SK-N-SH treated with all-trans-retinoic acid at 6 μM for 48 hours (cell line): ENCODE measurements around the gene DDX3X.

Experiments used
- ATAC-seq: fragments of 200-7000 bp; cut with Tn5 transposase; 3 replicates; pipeline ENCODE4 v1.9.1; 2020; ENCODE audit warnings: mild to moderate bottlenecking, moderate library complexity
- ARNTL ChIP-seq: fragments of 450-650 bp; formaldehyde crosslinking; IDR thresholded peaks from 2 replicates; pipeline ENCODE4 v1.5.0; 2020; ENCODE audit warnings: low read depth, mild to moderate bottlenecking, moderate library complexity, borderline replicate concordance
- BACH2 ChIP-seq: fragments of 250-450 bp; sonication (Bioruptor Pico); IDR thresholded peaks from 2 replicates; pipeline ENCODE4 v1.9.0; 2021; ENCODE audit warnings: mild to moderate bottlenecking, borderline replicate concordance
- CSDC2 ChIP-seq: fragments of 250-450 bp; sonication (Bioruptor Pico); IDR thresholded peaks from 2 replicates; pipeline ENCODE4 v1.5.0; 2020; ENCODE audit warnings: mild to moderate bottlenecking, moderate library complexity
- CSRNP3 ChIP-seq: fragments of 250-450 bp; sonication (Bioruptor Pico); IDR thresholded peaks from 2 replicates; pipeline ENCODE4 v1.5.1; 2021; ENCODE audit warnings: mild to moderate bottlenecking, moderate library complexity
- ESRRG ChIP-seq: fragments of 250-450 bp; sonication (Bioruptor Pico); IDR thresholded peaks from 2 replicates; pipeline ENCODE4 v1.6.1; 2021; ENCODE audit warnings: mild to moderate bottlenecking
- GLIS3 ChIP-seq: fragments of 250-450 bp; sonication (Bioruptor Pico); IDR thresholded peaks from 2 replicates; pipeline ENCODE4 v1.5.0; 2020; ENCODE audit warnings: mild to moderate bottlenecking, moderate library complexity
- ISL1 ChIP-seq: fragments of 250-450 bp; sonication (Bioruptor Pico); IDR thresholded peaks from 2 replicates; pipeline ENCODE4 v2.1.2; 2022; ENCODE audit warnings: mild to moderate bottlenecking, moderate library complexity
- OSR1 ChIP-seq: fragments of 250-450 bp; sonication (Bioruptor Pico); IDR thresholded peaks from 2 replicates; pipeline ENCODE4 v1.8.0; 2022; ENCODE audit warnings: moderate library complexity, mild to moderate bottlenecking, inconsistent platforms
- POU6F1 ChIP-seq: fragments of 250-450 bp; sonication (Bioruptor Pico); IDR thresholded peaks from 2 replicates; pipeline ENCODE4 v1.8.0; 2021; ENCODE audit warnings: low read depth, mild to moderate bottlenecking, moderate library complexity, borderline replicate concordance
- PPARA ChIP-seq: fragments of 250-450 bp; sonication (Bioruptor Pico); IDR thresholded peaks from 2 replicates; pipeline ENCODE4 v1.5.0; 2020; ENCODE audit warnings: mild to moderate bottlenecking, borderline replicate concordance
- RARB ChIP-seq: fragments of 250-450 bp; sonication (Bioruptor Pico); IDR thresholded peaks from 2 replicates; pipeline ENCODE4 v1.8.0; 2021; ENCODE audit warnings: mild to moderate bottlenecking, moderate library complexity
- SNAI2 ChIP-seq: fragments of 250-450 bp; sonication (Bioruptor Pico); IDR thresholded peaks from 2 replicates; pipeline ENCODE4 v1.5.0; 2020; ENCODE audit warnings: mild to moderate bottlenecking, moderate library complexity
- TCF4 ChIP-seq: fragments of 250-450 bp; sonication (Bioruptor Pico); IDR thresholded peaks from 2 replicates; pipeline ENCODE4 v1.8.0; 2021; ENCODE audit warnings: mild to moderate bottlenecking, moderate library complexity, borderline replicate concordance
- TOX ChIP-seq: fragments of 250-450 bp; sonication (Bioruptor Pico); IDR thresholded peaks from 2 replicates; pipeline ENCODE4 v1.8.0; 2021; ENCODE audit warnings: mild to moderate bottlenecking, moderate library complexity, borderline replicate concordance
- TSHZ2 ChIP-seq: fragments of 250-450 bp; sonication (Bioruptor Pico); IDR thresholded peaks from 2 replicates; pipeline ENCODE4 v1.5.0; 2020; ENCODE audit warnings: mild to moderate bottlenecking, moderate library complexity
- ZC3H10 ChIP-seq: fragments of 250-450 bp; sonication (Bioruptor Pico); IDR thresholded peaks from 2 replicates; pipeline ENCODE4 v1.5.1; 2021; ENCODE audit warnings: mild to moderate bottlenecking, moderate library complexity
- ZFP3 ChIP-seq: fragments of 250-450 bp; sonication (Bioruptor Pico); IDR thresholded peaks from 2 replicates; pipeline ENCODE4 v1.5.0; 2020; ENCODE audit warnings: mild to moderate bottlenecking, moderate library complexity
- ZFP30 ChIP-seq: fragments of 450-650 bp; formaldehyde crosslinking; IDR thresholded peaks from 2 replicates; pipeline ENCODE4 v1.5.0; 2022; ENCODE audit warnings: mild to moderate bottlenecking, moderate library complexity
- ZNF565 ChIP-seq: fragments of 450-650 bp; formaldehyde crosslinking; conservative IDR thresholded peaks from 2 replicates; pipeline ENCODE4 v1.5.0; 2020; ENCODE audit warnings: low read depth, mild to moderate bottlenecking, moderate library complexity
- ZNF70 ChIP-seq: fragments of 450-650 bp; formaldehyde crosslinking; IDR thresholded peaks from 2 replicates; pipeline ENCODE4 v1.5.0; 2020; ENCODE audit warnings: mild to moderate bottlenecking, moderate library complexity
- ZNF8 ChIP-seq: fragments of 450-650 bp; formaldehyde crosslinking; IDR thresholded peaks from 2 replicates; pipeline ENCODE4 v1.5.0; 2020; ENCODE audit warnings: mild to moderate bottlenecking, moderate library complexity
- TF ChIP-seq, protein P1 (sequence below): fragments of 250-450 bp; sonication (Bioruptor Pico); IDR thresholded peaks from 2 replicates; pipeline ENCODE4 v1.8.0; 2020; ENCODE audit warnings: mild to moderate bottlenecking, moderate library complexity, borderline replicate concordance
- TF ChIP-seq, protein P2 (sequence below): fragments of 250-450 bp; sonication (Bioruptor Pico); IDR thresholded peaks from 2 replicates; pipeline ENCODE4 v1.5.1; 2020; ENCODE audit warnings: low read depth, mild to moderate bottlenecking, moderate library complexity

DDX3X gene

GRCh38 chrX:41334363-41335197, 618 bp downstream of the DDX3X start:
- peak; percentile 58 for ATAC-seq

More at GRCh38 chrX:41334363-41335197, 618 bp downstream of the DDX3X start:
- TF ChIP-seq, protein P1, sequence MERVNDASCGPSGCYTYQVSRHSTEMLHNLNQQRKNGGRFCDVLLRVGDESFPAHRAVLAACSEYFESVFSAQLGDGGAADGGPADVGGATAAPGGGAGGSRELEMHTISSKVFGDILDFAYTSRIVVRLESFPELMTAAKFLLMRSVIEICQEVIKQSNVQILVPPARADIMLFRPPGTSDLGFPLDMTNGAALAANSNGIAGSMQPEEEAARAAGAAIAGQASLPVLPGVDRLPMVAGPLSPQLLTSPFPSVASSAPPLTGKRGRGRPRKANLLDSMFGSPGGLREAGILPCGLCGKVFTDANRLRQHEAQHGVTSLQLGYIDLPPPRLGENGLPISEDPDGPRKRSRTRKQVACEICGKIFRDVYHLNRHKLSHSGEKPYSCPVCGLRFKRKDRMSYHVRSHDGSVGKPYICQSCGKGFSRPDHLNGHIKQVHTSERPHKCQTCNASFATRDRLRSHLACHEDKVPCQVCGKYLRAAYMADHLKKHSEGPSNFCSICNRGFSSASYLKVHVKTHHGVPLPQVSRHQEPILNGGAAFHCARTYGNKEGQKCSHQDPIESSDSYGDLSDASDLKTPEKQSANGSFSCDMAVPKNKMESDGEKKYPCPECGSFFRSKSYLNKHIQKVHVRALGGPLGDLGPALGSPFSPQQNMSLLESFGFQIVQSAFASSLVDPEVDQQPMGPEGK = peak; percentile 82; the same call in 1 of the 2 replicates
- TF ChIP-seq OSR1 (CRISPR knock-in tag) (no peak), ZFP3 (CRISPR knock-in tag) (peak; percentile 41; the same call in 1 of the 2 replicates), ZC3H10 (CRISPR knock-in tag) (no peak), RARB (CRISPR knock-in tag) (peak; percentile 53; the same call in 1 of the 2 replicates), POU6F1 (CRISPR knock-in tag) (no peak), PPARA (no peak), TCF4 (CRISPR knock-in tag) (no peak; the same call in 1 of the 2 replicates), ZNF565 (CRISPR knock-in tag) (peak; percentile 81), BACH2 (CRISPR knock-in tag) (no peak), TSHZ2 (CRISPR knock-in tag) (0 out of 2 replicates have a peak, but pooled peaks have one; percentile 51), ZNF70 (0 out of 2 replicates have a peak, but pooled peaks have one; percentile 12), SNAI2 (CRISPR knock-in tag) (no peak), CSRNP3 (no peak), GLIS3 (CRISPR knock-in tag) (peak; percentile 80; the same call in 1 of the 2 replicates), ZFP30 (CRISPR knock-in tag) (peak; percentile 47; the same call in 1 of the 2 replicates), ISL1 (CRISPR knock-in tag) (no peak), CSDC2 (CRISPR knock-in tag) (peak; percentile 25; the same call in 1 of the 2 replicates), ZNF8 (CRISPR knock-in tag) (peak; percentile 42; the same call in 1 of the 2 replicates), TOX (no peak), ESRRG (CRISPR knock-in tag) (peak; percentile 43; the same call in 1 of the 2 replicates), ARNTL (CRISPR knock-in tag) (peak; percentile 79; the same call in 1 of the 2 replicates)
- TF ChIP-seq, protein P2, sequence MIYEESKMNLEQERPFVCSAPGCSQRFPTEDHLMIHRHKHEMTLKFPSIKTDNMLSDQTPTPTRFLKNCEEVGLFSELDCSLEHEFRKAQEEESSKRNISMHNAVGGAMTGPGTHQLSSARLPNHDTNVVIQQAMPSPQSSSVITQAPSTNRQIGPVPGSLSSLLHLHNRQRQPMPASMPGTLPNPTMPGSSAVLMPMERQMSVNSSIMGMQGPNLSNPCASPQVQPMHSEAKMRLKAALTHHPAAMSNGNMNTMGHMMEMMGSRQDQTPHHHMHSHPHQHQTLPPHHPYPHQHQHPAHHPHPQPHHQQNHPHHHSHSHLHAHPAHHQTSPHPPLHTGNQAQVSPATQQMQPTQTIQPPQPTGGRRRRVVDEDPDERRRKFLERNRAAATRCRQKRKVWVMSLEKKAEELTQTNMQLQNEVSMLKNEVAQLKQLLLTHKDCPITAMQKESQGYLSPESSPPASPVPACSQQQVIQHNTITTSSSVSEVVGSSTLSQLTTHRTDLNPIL (CRISPR knock-in tag) = no peak
